H1 (cell line): Measurements from ENCODE around the gene SECTM1. TPM values are rescaled to one million over a fixed set of nuclear protein-coding genes. Genes with fewer than 3 reads are reported as not detected.

Source experiments
- CTCF ChIA-PET: fragments of 300-600 bp; sonication (Branson Sonifier 250); formaldehyde crosslinking; loops from one replicate; lab custom pipeline; 2021; ENCODE audit not compliant: partially characterized antibody; lab: Charles Lee
- POLR2A ChIA-PET: fragments of 300-600 bp; sonication (Branson Sonifier 250); formaldehyde crosslinking; loops from one replicate; lab custom pipeline; 2021; ENCODE audit warnings: inconsistent platforms; ENCODE audit not compliant: partially characterized antibody; lab: Charles Lee
- DNase-seq, 2 experiments: peaks; one replicate each; pipeline versions ENCODE4 v3.0.0 to v3.0.0-alpha.2; 2010 to 2022; ENCODE audit warnings: low spot score in 2 of 2, low read depth in 1 of 2, mixed read lengths in 1 of 2
- FAIRE-seq: peaks from 2 replicates; lab custom pipeline; 2011; peaks lifted over from hg19 to GRCh38; lab: Jason Lieb, UNC
- H2AFZ ChIP-seq: 2 replicates; pipeline ENCODE4 v1.8.1; 2012; ENCODE audit warnings: low read length, inconsistent platforms
- H2AK5ac ChIP-seq: 2 replicates; pipeline ENCODE4 v1.6.1; 2013; ENCODE audit warnings: low read depth, low read length
- H2BK120ac ChIP-seq: replicated peaks from 2 replicates; pipeline ENCODE3; 2013; ENCODE audit warnings: low read depth, low read length, inconsistent platforms
- H2BK12ac ChIP-seq: 2 replicates; pipeline ENCODE4 v1.6.1; 2013; ENCODE audit warnings: low read depth, low read length
- H2BK15ac ChIP-seq: 2 replicates; pipeline ENCODE4 v1.6.1; 2013; ENCODE audit warnings: low read length
- H2BK20ac ChIP-seq: 2 replicates; pipeline ENCODE4 v1.6.1; 2013; ENCODE audit warnings: low read length
- H2BK5ac ChIP-seq: 2 replicates; pipeline ENCODE4 v1.6.1; 2013; ENCODE audit warnings: low read depth, low read length
- H3K14ac ChIP-seq: 2 replicates; pipeline ENCODE4 v1.6.1; 2013; ENCODE audit warnings: inconsistent platforms; ENCODE audit not compliant: insufficient read length
- H3K18ac ChIP-seq: 2 replicates; pipeline ENCODE4 v1.6.1; 2013; ENCODE audit warnings: low read length; ENCODE audit errors: extremely low read depth
- H3K23ac ChIP-seq: 2 replicates; pipeline ENCODE4 v1.6.1; 2013; ENCODE audit warnings: inconsistent platforms; ENCODE audit not compliant: insufficient read length
- H3K23me2 ChIP-seq: 2 replicates; pipeline ENCODE4 v1.6.1; 2013; ENCODE audit warnings: low read depth, low read length
- H3K27ac ChIP-seq: 2 replicates; pipeline ENCODE4 v1.6.1; 2011; ENCODE audit warnings: low read depth, low read length, inconsistent platforms
- H3K27me3 ChIP-seq, 4 experiments: replicated peaks in 1 of 4; 1 replicate in 1 of 4; 2 replicates in 3 of 4; pipeline versions ENCODE4 v1.6.1 to v1.8.1; 2011 to 2013; ENCODE audit warnings: low read length in 3 of 4, mild to moderate bottlenecking in 3 of 4, inconsistent platforms in 2 of 4, mixed read lengths in 2 of 4, moderate library complexity in 1 of 4; ENCODE audit not compliant: control insufficient read depth in 3 of 4, insufficient read depth in 3 of 4; ENCODE audit errors: extremely low read depth in 1 of 4
- H3K36me3 ChIP-seq, 4 experiments: 2 replicates each; pipeline versions ENCODE4 v1.6.1 to v1.8.1; 2011 to 2013; ENCODE audit warnings: mild to moderate bottlenecking in 4 of 4, low read length in 3 of 4, moderate library complexity in 2 of 4, control low read depth in 1 of 4, inconsistent platforms in 1 of 4; ENCODE audit not compliant: insufficient read depth in 4 of 4, control insufficient read depth in 2 of 4
- H3K4ac ChIP-seq: replicated peaks from 2 replicates; pipeline ENCODE3; 2013; ENCODE audit warnings: low read length, low read depth, mixed read lengths, inconsistent platforms; ENCODE audit not compliant: insufficient read length
- H3K4me1 ChIP-seq, 4 experiments: replicated peaks in 1 of 4; 1 replicate in 1 of 4; 2 replicates in 3 of 4; pipeline versions ENCODE4 v1.6.1 to v1.8.1; 2011 to 2013; ENCODE audit warnings: low read length in 3 of 4, inconsistent platforms in 2 of 4, mixed read lengths in 1 of 4; ENCODE audit not compliant: insufficient read depth in 4 of 4, control insufficient read depth in 3 of 4
- H3K4me2 ChIP-seq, 2 experiments: 2 replicates each; pipeline versions ENCODE4 v1.6.1 to v1.8.1; 2011 to 2013; ENCODE audit warnings: low read depth in 2 of 2, low read length in 2 of 2, control low read depth in 1 of 2, inconsistent platforms in 1 of 2, mild to moderate bottlenecking in 1 of 2; ENCODE audit not compliant: insufficient read depth in 1 of 2
- H3K4me3 ChIP-seq, 4 experiments: fragments of 200-600, 300-600 bp in 1 of 4; sonication (generic), shearing (Covaris generic), sonication (Bioruptor Twin) in 1 of 4; 2 replicates each; pipeline versions ENCODE4 v1.5.1 to v1.8.1; 2011 to 2016; ENCODE audit warnings: low read length in 4 of 4, low read depth in 3 of 4, control low read depth in 2 of 4, inconsistent platforms in 2 of 4, mild to moderate bottlenecking in 2 of 4, mixed read lengths in 1 of 4, moderate library complexity in 1 of 4; ENCODE audit not compliant: insufficient read depth in 2 of 4; ENCODE audit errors: extremely low read depth in 1 of 4
- H3K56ac ChIP-seq: replicated peaks from 2 replicates; pipeline ENCODE3; 2013; ENCODE audit warnings: low read depth, mild to moderate bottlenecking, mixed read lengths, low read length, inconsistent platforms; ENCODE audit not compliant: insufficient read length
- H3K79me1 ChIP-seq: 2 replicates; pipeline ENCODE4 v1.6.1; 2013; ENCODE audit warnings: low read depth, low read length, control low read depth
- H3K79me2 ChIP-seq, 2 experiments: 2 replicates each; pipeline versions ENCODE4 v1.6.1 to v1.8.1; 2012 to 2013; ENCODE audit warnings: low read length in 2 of 2, mild to moderate bottlenecking in 2 of 2, inconsistent platforms in 1 of 2; ENCODE audit not compliant: insufficient read depth in 2 of 2, control insufficient read depth in 1 of 2
- H3K9ac ChIP-seq, 4 experiments: replicated peaks in 1 of 4; 1 replicate in 1 of 4; 2 replicates in 3 of 4; pipeline versions ENCODE4 v1.6.1 to v1.8.1; 2011 to 2013; ENCODE audit warnings: low read depth in 3 of 4, low read length in 3 of 4, control low read depth in 2 of 4, mild to moderate bottlenecking in 2 of 4, moderate library complexity in 2 of 4, inconsistent platforms in 1 of 4; ENCODE audit errors: extremely low read depth in 1 of 4
- H3K9me3 ChIP-seq, 2 experiments: 2 replicates each; pipeline versions ENCODE4 v1.6.1 to v1.8.1; 2012 to 2013; ENCODE audit warnings: mild to moderate bottlenecking in 2 of 2, moderate library complexity in 2 of 2, control low read depth in 1 of 2, inconsistent platforms in 1 of 2, low read depth in 1 of 2, low read length in 1 of 2, mixed read lengths in 1 of 2; ENCODE audit not compliant: insufficient read depth in 2 of 2
- H4K20me1 ChIP-seq, 2 experiments: replicated peaks in 1 of 2; 2 replicates each; pipeline versions ENCODE3 to v1.8.1; 2011 to 2013; ENCODE audit warnings: inconsistent platforms in 2 of 2, low read length in 2 of 2, mild to moderate bottlenecking in 1 of 2; ENCODE audit not compliant: insufficient read depth in 2 of 2, control insufficient read depth in 1 of 2
- H4K5ac ChIP-seq: 2 replicates; pipeline ENCODE4 v1.6.1; 2013; ENCODE audit warnings: low read length, low read depth, mixed read lengths, inconsistent platforms; ENCODE audit not compliant: insufficient read length
- H4K8ac ChIP-seq: 2 replicates; pipeline ENCODE4 v1.8.0; 2013; ENCODE audit warnings: mild to moderate bottlenecking, moderate library complexity, low read length, inconsistent platforms; ENCODE audit not compliant: insufficient read depth; ENCODE audit errors: extremely low read depth
- H4K91ac ChIP-seq: replicated peaks from 2 replicates; pipeline ENCODE3; 2013; ENCODE audit warnings: low read length, mixed read lengths, inconsistent platforms; ENCODE audit not compliant: insufficient read length
- POLR2A ChIP-seq, 2 experiments: IDR thresholded peaks; 1 replicate in 1 of 2; 2 replicates in 1 of 2; pipeline ENCODE4 v1.6.1; 2011; ENCODE audit warnings: low read depth in 2 of 2, low read length in 2 of 2, mild to moderate bottlenecking in 2 of 2; ENCODE audit errors: control extremely low read depth in 1 of 2
- WGBS, 2 experiments: shearing (Covaris generic) in 1 of 2; methylation state at CpG; one replicate each; pipeline versions ENCODE4 v1.1.6 to v1.1.7; 2013 to 2015; ENCODE audit warnings: low lambda C conversion rate in 2 of 2, mixed read lengths in 2 of 2, inconsistent platforms in 1 of 2, low coverage in 1 of 2, missing lambda C conversion rate in 1 of 2; ENCODE audit not compliant: insufficient replicate concordance in 2 of 2, insufficient coverage in 1 of 2, insufficient read length in 1 of 2; ENCODE audit errors: extremely low coverage in 1 of 2, missing lambda C conversion rate in 1 of 2; 5-methylcytosine and 5-hydroxymethylcytosine counted together
- polyA plus RNA-seq, 7 experiments: library from polyadenylated mRNA; depleted of rRNA in 3 of 7; stranded (reverse) in 5 of 7; unstranded in 2 of 7; fragments of >200 nt in 5 of 7; fragments of 200-250 nt in 2 of 7; gene quantifications; 1 replicate in 5 of 7; 2 replicates in 1 of 7; 4 replicates in 1 of 7; pipeline versions ENCODE4 v1.2.1 to v1.2.3, GENCODE V29; 2011 to 2013; ENCODE audit warnings: missing spikeins in 2 of 7, mixed read lengths in 2 of 7
- total RNA-seq: library from RNA; stranded (reverse); fragmentation: NEBNext Ultra II Directional; extraction: Animal tissue kit (Norgen Biotek cat#: 25700); gene quantifications from 2 replicates; pipeline ENCODE4 v1.2.1, GENCODE V29; 2021

Gene SECTM1
- total and polyA plus RNA-seq, 2 of the 8 experiments (the other 6 are each of a cell fraction or from before 2014, with no cell fraction given) = 0.20 to 0.65 TPM

DNA sequence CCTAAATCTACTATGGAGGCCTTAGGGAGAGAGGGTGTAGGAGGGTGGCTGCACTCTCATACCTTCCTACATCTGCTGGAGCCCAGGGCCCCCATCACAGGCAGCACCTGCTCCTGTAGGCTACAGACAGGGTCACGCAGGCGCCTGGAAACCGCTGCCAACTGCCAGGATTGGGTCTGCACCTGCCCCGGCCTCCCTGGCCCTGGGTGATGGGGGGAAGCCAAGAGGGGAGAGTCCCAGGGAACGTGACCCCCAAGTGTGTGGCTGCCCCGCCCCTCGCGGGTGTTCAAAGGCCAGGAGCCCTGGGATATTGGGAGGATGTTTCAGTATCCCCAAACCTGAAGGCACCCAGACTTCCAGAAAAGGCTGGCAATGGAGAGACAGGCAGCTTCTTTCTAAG lies 19.9 kb upstream of the SECTM1 start:
- H3K4ac ChIP-seq = no peak overlapping the region
- H3K18ac ChIP-seq = no peak overlapping the region
- no peak overlapping the region for H3K4me3 ChIP-seq
- no peaks in the 10 kb centered on the region for H3K79me1 ChIP-seq
- no peak overlapping the region for H2BK120ac ChIP-seq
- CTCF ChIA-PET = interaction anchor here (0.6 to 1.2 kb wide), 3 partner anchors 31 to 247 kb away, joined by 3 read pairs; no protein-coding TSS in a partner anchor
- H4K20me1 ChIP-seq = no peaks in the 10 kb centered on the region
- no peaks in the 10 kb centered on the region for H3K9me3 ChIP-seq
- no peak overlapping the region for H2AFZ ChIP-seq
- H3K23ac ChIP-seq = no peak overlapping the region
- H2BK20ac ChIP-seq = no peak overlapping the region
- no peak overlapping the region for H4K8ac ChIP-seq
- no peak overlapping the region for H2BK15ac ChIP-seq
- no peak overlapping the region for H4K5ac ChIP-seq
- no peak overlapping the region for H3K9ac ChIP-seq
- no peak overlapping the region for H3K14ac ChIP-seq
- WGBS, 2 experiments = 86% methylated on average over 8 of the region's 8 CpGs; no CpG with 5 or more reads in 1 of the 2 experiments
- H2BK12ac ChIP-seq = no peak overlapping the region
- no peak for FAIRE-seq
- H3K4me2 ChIP-seq = no peak overlapping the region
- no peaks in the 10 kb centered on the region for H3K27me3 ChIP-seq
- no peak overlapping the region for H3K27ac ChIP-seq
- H4K91ac ChIP-seq = no peak overlapping the region
- H2BK5ac ChIP-seq = no peak overlapping the region
- no peaks in the 10 kb centered on the region for H3K79me2 ChIP-seq
- POLR2A ChIA-PET = no interaction called here
- no peak for DNase-seq
- H2AK5ac ChIP-seq = no peak overlapping the region
- H3K4me1 ChIP-seq = peaks cover 0 to 6% (median 5%) of the 10 kb centered on the region in 4 experiments; a peak in 5 of 7 replicates
- no peaks in the 10 kb centered on the region for H3K36me3 ChIP-seq
- no peaks in the 10 kb centered on the region for H3K23me2 ChIP-seq
- no peak for TF ChIP-seq POLR2A (IDR thresholded peaks at IDR 0.05; ENCODE audit: control extremely low read depth in 1 of 2, low read depth in 2 of 2, low read length in 2 of 2)
- TF ChIP-seq, all 59 proteins: peak for 0
- H3K56ac ChIP-seq = no peak overlapping the region
